ENCODE measurements around the gene GUCY2C.

DNA sequence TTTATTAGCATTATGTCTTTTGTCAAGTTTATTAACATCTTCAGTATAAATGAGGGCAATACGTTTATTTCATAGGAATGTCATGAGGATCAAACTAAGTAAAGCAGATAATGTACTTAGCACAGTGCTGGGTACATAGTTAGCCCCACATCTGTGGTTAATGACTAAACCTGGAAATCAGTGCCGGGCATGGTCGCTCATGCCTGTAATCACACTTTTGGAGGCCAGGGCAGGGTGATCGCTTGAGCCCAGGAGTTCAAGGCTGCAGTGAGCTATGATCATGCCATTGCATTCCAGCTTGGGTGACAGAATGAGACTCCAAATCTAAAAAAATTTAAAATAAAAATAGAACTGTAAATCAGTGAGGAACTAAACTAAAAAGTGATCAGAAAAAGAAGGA is 44.8 kb upstream of the GUCY2C start:
- TF ChIP-seq, protein P1, sequence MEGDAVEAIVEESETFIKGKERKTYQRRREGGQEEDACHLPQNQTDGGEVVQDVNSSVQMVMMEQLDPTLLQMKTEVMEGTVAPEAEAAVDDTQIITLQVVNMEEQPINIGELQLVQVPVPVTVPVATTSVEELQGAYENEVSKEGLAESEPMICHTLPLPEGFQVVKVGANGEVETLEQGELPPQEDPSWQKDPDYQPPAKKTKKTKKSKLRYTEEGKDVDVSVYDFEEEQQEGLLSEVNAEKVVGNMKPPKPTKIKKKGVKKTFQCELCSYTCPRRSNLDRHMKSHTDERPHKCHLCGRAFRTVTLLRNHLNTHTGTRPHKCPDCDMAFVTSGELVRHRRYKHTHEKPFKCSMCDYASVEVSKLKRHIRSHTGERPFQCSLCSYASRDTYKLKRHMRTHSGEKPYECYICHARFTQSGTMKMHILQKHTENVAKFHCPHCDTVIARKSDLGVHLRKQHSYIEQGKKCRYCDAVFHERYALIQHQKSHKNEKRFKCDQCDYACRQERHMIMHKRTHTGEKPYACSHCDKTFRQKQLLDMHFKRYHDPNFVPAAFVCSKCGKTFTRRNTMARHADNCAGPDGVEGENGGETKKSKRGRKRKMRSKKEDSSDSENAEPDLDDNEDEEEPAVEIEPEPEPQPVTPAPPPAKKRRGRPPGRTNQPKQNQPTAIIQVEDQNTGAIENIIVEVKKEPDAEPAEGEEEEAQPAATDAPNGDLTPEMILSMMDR (IDR thresholded peaks at IDR 0.05): no peak
- TF ChIP-seq, protein P2, sequence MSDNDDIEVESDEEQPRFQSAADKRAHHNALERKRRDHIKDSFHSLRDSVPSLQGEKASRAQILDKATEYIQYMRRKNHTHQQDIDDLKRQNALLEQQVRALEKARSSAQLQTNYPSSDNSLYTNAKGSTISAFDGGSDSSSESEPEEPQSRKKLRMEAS (IDR thresholded peaks at IDR 0.05): no peak
- TF ChIP-seq SMC3 (IDR thresholded peaks at IDR 0.05) (no peak), ZC3H11A (IDR thresholded peaks at IDR 0.05) (no peak), RAD21 (conservative IDR thresholded peaks at IDR 0.05 in 1 of 2, IDR thresholded peaks at IDR 0.05 in 1 of 2) (no peak), RCOR1 (IDR thresholded peaks at IDR 0.05; ENCODE audit: low read depth, low read length) (no peak), PHF8 (IDR thresholded peaks at IDR 0.05; ENCODE audit: borderline replicate concordance, low read depth) (no peak), POLR2A (IDR thresholded peaks at IDR 0.05; ENCODE audit: low read length) (no peak)
